HG03025 (cell line): ENCODE measurements around the gene ARL4D.
"Not testable (repeated sequence)": the region's sequence is repeated elsewhere in the genome, so short reads cannot be mapped to it uniquely, and the experiment has no call there.

Source experiments
- ATAC-seq: cut with Tn5 transposase; IDR thresholded peaks from one replicate; pipeline ENCODE4 v1.9.1; 2021; ENCODE audit warnings: mild to moderate bottlenecking, moderate library complexity; ENCODE audit not compliant: unreplicated experiment, low FRiP score

ARL4D gene

GRCh38 chr17:43368740-43369506 is 29.9 kb upstream of the ARL4D start:
- ATAC-seq = no peak

DNA sequence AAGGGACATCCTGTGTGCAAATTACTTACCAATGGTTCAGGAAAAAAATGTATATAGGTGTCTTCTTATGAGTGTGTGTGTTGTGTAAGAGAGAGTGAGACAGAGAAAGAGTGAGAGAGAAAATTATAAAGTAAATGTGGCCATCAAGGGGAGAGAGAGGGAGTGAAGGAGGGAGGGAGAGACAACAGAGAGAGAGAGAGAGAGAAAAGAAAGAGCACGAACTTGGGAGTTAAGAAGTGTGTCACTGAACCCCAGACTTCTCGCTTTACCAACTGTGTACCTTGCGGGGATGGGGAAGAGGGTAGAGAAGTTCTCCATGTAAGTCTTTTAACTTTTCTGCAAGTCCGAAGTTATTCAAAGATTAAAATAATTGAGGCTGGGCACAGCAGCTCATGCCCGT is 28.8 kb upstream of the ARL4D start:
- ATAC-seq = no peak

- ATAC-seq = no peak
Observed at GRCh38 chr17:43371227-43371821, 27.5 kb upstream of the ARL4D start.

- no peak for ATAC-seq
Observed at GRCh38 chr17:43372273-43372911, 26.4 kb upstream of the ARL4D start.

GRCh38 chr17:43373356-43373755 is 25.4 kb upstream of the ARL4D start:
- ATAC-seq = no peak

DNA sequence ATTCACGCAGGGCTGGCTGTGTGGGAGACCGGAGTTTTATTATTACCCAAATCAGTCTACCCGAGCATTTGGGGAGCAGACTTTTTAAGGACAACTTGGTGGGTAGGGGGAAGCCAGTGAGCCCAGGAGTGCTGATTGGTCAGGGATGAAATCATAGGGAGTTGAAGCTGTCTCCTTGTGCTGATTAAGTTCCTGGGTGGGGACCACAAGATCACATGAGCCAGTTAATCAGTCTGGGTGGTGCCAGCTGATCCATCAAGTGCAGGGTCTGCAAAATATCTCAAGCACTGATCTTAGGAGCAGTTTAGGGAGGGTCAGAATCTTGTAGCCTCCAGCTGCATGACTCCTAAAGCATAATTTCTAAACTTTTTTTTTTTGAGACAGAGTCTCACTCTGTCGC is 22.9 kb upstream of the ARL4D start:
- ATAC-seq = not testable (repeated sequence)

DNA sequence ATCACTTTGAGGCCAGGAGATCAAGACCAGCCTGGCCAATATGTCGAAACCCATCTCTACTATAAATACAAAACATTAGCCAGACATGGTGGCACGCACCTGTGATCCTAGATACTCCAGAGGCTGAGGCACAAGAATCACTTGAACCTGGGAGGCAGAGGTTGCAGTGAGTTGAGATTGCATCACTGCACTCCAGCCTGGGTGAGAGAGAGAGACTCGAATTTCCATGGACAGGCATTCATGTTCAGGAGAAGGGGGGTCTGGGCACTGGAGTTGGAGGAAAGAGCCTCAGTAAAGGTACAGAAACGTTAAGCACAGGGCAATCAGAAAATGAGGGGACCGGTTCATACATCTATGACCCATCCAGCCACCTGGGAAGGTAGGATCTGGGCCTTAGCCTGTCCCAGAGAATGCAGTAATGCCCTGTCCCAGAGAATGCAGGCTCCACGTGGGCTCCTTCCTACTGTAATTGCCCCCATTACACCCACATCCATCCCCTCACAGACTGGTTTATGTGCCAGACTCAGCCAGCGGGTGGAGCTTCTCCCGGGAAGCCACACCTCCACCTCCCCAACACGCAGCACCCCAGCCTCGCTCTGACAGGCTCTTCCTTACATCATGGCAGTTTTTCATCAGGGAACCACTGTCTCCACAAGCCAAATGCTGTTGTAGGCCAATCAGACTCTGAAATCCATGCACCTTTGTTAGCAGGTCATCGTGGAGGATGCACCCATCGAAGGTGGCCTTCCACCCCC is 21.6 kb upstream of the ARL4D start:
- ATAC-seq = no peak

GRCh38 chr17:43378766-43379165 is 20.0 kb upstream of the ARL4D start:
- no peak for ATAC-seq

DNA sequence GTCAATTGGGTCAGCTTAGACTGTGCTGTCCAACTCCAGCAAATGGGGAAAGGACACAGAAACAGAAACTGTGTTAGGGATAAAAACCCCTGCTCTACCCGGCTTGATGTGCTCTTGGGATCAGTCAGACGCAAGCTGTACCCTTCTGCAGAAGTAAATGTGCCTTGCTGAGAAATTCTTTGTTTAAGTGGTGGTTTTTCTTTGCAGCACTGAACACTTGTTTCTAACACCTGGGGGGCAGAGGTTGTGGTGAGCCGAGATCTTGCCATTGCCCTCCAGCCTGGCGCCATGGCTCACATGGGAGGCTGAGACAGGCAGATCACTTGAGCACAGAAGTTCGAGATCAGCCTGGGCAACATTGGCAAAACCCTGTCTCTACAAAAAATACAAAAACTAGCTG is 18.5 kb upstream of the ARL4D start:
- ATAC-seq = no peak

- ATAC-seq = no peak
Observed at GRCh38 chr17:43381204-43381603, 17.6 kb upstream of the ARL4D start.

- no peak for ATAC-seq
Observed at GRCh38 chr17:43381621-43382020, 17.2 kb upstream of the ARL4D start.

DNA sequence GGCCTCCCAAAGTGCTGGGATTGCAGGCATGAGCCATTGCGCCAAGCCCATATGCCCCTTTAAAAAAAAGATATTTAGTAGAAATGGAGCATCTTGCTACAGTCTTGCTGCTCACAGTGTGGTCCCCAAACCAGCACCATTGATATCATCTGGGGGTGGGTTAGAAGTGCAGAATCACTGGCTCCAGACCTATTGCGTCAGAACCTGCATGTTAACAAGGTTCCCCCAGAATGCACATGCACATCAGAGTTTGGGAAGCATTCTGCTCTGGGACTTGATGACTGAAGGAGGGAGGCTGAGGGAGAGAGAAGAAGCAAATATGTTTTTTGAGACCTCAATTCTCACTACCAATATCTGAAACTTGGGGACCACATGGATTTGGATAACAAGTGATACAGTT is 16.0 kb upstream of the ARL4D start:
- ATAC-seq = no peak

- ATAC-seq = no peak
Observed at GRCh38 chr17:43383372-43383771, 15.4 kb upstream of the ARL4D start.

- ATAC-seq = no peak
Observed at GRCh38 chr17:43383826-43384475, 14.8 kb upstream of the ARL4D start.

GRCh38 chr17:43384476-43384862 is 14.3 kb upstream of the ARL4D start:
- no peak for ATAC-seq

DNA sequence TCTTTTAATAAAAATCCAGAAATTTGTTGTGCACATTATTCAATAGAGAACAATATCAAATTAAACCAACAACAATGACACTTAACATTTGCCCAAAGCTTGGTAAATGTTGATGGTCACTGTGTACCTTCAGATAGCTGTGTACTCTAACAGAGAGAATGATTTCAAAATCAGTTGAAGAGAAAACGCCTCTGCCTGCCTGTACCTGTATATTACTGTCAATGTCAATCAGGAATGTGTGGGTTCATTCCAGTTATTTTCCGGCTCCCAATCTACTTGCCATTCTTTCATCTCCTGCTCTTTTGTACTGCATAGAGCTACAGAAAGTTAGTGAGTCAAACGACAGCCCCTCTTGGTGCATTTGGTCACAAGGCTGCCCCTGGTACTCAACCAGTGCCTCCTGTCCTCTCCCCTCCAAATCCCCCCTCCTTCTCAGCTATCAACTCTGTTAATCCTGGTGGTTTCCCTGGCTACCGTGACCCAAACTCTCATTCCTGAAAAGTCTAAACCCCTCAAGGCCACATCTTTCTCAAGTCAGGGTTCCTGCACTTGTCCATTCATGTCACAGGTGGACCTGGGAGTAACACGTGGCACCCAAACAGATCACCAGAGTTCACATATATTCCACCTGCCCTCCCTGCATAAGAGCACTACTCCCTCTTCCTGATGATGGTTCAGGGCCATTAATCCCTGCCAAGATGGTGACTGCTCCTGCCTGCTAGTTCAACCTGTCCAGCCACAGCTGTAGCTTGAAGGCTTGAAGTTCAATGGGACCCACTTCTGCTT is 13.6 kb upstream of the ARL4D start:
- no peak for ATAC-seq

- ATAC-seq = no peak
Observed at GRCh38 chr17:43388359-43389045, 10.3 kb upstream of the ARL4D start.

GRCh38 chr17:43389046-43389947 is 9.5 kb upstream of the ARL4D start:
- ATAC-seq = no peak
